GM03348 (cell line): ENCODE measurements around the gene CPNE2.
A peak's percentile ranks its signal among the peaks of the same experiment; 100 is the strongest.
"Not testable (repeated sequence)": the region's sequence is repeated elsewhere in the genome, so short reads cannot be mapped to it uniquely, and the experiment has no call there.

Experiments
- DNase-seq: peaks from one replicate; pipeline ENCODE4 v3.0.0; 2012; ENCODE audit warnings: low spot score

The CPNE2 gene

DNA sequence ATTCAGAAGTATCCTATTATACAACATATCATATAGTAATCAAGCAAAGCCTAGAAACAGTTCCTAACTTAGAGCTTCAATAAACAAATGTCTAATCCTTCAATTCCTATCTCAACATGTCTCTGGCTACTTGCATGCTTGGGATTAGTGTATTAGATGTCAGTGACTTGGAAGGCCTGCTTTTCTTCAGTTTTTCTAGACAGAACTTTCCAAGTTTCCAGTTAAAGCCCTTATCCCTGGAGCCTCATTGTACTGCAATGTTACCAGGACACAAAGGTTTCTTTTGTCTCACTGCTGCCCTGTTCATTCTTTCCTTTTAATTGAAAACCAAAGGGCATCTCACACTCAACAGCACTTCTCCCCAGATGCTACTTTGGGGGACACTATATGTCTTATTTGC, 76.9 kb downstream of the CPNE2 start:
- DNase-seq = no peak

DNA sequence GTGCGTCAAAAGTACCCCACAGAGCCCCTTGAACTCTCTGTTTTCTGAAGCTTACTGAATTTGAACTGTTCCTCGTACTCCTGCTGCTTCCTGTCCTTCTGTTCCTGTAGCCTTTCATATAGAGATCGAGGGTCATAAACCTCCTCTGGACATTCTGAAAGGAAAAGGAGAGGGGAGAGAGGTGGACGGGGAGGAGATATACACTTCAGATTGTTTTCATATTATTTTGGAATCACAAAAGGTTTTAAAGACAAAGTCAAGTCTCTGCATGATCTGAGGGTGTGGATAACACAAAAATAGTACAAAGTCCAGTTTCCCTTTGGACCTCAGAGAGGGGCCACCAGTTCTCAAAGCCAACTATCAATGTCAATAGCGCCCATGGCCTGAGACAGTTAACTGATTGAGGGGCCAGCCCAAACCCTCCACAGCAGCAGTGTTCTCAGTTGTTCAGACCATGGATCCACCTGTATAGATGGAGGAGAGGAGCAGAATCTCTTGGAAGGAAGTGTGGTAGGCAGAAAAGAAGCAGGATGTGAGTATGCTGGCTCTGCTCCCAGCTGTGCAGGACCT, 80.4 kb downstream of the CPNE2 start:
- no peak for DNase-seq

DNA sequence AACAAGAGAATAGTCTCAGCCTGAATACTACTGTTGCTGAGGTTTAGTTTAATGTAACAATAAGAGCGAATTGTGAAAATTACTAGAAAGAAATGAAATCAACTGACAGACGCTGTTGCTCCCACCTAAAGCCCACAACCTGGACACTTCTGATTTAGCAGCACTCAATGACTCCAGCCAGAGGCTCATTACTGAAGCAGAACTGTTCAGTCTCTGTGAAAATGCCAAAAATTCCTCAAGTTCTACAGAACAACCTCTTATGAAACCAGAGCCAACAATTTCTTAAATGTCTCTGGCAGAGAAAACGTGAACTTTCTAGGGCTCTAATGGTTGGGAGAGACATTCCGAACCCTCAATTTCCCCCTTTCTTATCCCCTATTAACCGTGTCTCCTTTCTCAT, 83.5 kb downstream of the CPNE2 start:
- DNase-seq = peak; percentile 26

DNA sequence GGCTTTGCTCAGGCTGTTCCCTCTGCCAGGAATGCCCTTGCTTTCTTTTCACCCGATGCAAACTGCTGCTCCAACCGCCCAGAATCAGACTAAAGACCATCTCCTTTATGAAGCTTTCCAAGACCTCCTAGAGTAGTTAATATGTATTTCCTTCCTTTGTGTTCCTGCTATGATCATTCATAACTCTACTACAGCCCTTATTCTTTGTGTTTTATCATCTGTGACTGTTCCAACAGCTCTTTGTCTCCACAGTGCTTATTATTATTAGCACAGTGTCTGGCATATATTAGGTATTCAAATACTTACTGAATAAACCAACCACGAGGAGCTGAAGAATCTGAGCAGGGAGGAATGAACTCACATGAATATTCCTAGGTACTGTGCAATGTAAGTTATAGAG, 85.8 kb downstream of the CPNE2 start:
- no peak for DNase-seq

DNA sequence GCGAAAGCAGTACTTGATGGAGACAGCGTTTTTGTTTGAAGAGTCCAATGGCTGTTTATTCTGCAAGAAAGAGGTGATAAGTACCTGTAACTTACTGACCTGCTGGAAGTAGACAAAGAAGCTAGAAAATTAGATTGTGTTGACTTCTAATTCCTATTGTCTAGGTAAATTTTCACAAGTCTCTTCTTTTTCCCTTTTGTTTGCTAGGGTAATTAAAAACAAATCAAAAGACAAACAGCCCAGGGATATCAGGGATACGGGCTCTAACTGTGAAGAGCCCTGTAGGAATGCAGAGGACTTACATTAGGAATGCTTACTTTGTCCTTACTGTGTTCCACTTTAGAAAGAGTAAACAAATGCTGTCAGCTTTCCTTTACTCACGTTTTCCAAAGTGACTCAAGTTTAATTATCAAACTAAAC, 86.4 kb downstream of the CPNE2 start:
- DNase-seq = no peak

DNA sequence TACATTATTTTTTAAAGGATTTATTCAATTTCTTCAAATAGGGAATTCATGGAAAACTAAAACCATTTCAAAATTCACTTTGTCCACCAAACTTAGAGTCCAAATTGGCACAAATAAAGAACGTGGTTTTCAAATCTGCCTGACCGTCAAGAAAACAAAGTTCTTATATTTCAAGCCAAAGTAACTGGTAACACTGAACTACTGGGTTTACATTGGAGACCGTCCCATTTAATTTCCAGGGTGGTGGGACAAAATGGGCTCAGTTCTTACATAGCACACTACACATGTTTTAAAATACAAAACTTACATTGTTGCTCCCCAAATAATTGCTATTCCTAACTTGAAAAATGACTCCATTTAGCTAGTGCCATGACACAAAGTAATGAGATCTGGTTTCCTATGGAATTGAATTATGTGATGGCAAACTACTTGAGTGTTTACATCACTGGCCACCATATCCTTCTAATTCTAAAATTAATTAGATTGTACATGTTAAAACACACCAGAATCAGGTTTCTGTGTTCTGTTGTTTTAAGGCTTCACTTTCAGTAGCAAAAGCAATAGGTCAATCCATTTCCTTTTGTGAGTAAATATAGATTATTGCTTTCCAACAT, 86.9 kb downstream of the CPNE2 start:
- no peak for DNase-seq

DNA sequence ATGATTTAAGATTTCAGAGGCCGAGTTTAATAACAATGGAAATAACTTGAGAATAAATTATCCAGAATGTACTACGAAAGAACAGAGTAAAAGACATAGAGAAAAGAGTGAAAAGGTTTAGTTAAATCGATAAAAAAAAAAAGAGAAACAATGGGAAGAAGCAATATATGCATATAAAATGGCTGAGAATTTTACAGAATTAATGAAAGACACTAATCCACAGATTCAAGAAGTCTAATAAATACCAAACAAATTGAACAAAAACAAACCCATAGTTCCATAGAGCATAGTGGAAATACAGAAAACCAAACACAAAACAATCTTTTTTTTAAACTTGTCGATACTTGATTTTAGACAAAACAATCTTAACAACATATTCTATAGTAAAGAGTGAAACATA, 91.7 kb downstream of the CPNE2 start:
- no peak for DNase-seq

DNA sequence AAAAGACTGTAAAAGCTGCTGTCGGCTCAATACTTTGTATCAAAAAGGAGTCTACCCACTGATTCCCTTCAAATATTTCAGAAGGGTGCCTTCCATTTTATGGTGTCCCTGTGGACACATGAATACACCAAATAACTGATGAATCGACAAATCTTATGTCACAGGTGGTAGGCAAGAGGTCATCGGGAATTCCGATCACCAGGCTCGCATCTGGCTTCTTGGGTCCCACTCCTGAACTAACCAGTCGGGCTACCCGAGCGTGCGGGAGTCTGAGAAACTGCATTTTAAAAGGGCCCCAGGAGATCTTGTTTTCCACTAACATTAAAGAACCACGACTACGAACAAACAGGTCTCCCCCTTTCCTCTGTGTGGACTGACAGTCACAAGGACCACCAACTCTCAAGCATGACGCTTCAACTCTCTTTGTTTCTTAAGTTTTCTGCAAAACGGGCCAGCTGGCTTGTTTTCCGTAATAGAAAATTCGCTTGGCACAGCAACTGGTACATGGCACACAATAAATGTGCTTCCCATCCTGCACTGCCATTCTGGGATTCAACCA, 92.6 kb downstream of the CPNE2 start:
- DNase-seq = no peak

DNA sequence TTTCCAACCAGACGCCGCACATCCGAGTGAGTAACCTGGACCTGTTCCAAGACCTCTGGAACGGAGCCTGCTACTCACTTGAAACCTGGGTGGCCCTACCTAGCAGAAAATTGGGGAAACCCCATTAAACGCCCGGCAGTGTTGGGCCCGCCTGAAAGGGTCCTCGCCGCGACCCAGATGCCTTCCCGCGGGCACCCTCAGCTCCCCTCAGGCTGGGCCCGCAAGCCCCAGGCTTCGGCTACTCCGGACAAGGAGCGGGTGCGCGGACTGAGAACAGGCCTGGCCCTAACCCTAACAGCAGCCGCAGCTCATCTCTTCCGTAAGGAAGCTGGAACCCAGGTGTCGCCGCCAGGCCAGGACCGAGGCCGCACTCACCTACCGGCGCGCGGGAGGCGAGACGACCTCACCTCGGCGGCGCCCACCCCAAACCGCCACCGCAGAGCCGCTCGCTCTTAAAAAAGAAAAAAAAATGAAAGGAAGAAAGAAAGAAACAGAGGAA, 93.1 kb downstream of the CPNE2 start:
- peak; percentile 53 for DNase-seq

DNA sequence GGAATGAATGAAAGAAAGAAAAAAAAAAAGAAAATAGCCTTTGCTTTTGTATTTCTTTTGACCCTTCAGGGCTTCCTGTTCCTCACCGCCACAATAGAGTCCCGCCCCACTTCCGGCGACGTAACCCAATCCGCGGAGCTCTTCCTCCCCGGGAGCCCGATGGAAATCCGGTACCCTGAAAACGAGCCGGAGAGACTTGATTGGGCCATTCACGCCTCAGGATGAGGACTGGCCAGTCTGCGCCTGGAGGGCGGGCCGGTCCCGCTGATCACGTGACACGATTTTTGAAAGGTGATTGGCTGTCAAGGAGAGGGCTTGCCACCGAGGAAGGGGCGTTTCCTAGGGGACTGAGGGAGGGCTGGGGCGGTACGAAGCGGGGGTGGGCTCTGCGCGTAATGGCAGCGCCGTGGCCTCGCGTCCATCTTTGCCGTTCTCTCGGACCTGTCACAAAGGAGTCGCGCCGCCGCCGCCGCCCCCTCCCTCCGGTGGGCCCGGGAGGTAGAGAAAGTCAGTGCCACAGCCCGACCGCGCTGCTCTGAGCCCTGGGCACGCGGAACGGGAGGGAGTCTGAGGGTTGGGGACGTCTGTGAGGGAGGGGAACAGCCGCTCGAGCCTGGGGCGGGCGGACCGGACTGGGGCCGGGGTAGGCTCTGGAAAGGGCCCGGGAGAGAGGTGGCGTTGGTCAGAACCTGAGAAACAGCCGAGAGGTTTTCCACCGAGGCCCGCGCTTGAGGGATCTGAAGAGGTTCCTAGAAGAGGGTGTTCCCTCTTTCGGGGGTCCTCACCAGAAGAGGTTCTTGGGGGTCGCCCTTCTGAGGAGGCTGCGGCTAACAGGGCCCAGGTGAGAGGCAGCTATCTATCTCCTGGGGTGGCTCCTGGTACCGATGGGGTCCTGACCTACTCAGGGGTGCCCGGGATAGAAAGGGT, 93.8 kb downstream of the CPNE2 start, which contains the start of the genes PSME3IP1 and RSPRY1:
PSME3IP1 (minus strand) TSS at position 95 of the 927 bp plus-strand sequence. CDS start 12,185 bp downstream, outside the sequence.
RSPRY1 (plus strand) TSS at position 385 of the 927 bp plus-strand sequence. CDS start 18,330 bp downstream, outside the sequence.
- peak; percentile 100 for DNase-seq

DNA sequence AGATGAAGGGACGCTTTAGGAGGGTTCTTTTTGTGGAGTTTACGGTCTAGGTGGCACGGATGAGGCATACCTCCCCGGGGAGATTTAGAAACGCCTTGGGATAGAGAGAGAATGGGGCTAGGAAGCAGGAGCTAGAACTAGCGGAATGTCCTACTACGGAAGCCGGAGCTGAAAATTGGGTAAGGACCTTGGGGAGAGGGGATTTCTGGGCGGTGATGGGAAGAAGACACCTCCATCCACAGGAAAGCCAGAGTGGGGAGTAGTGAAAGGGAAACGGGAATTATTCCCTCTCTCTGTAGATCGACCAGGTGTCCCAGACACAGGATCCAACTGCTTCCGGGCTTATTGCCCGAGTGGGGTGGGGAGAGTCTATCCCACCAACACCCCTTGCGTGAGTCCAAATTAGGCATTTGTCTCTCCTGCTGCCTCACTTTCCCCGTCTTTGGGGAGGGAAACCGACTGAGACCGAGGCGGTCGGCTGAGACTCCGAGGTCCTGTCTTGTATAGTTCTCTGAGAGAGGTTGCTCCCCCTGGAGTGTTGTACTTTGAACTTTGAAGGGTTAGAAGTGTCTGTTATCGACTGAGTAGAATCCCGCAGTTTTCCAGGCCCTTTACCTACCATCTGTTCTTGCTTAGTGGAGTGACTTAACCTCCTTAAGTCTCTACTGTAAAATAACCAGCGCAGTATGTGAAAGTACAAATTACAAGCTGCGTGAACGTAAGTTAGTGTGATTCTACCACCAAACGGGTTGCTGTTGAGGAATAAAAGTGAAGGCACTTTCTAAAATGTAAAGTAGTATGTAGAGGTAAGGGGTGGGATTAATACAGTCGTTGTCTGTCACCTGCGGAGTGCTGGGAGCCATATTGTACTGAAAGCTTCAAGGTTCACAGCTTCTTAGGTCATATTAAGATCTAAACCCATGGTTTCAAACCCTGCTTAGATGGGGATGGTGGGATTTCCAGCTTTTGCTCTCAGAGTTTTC, 94.8 kb downstream of the CPNE2 start:
- peak; percentile 30 for DNase-seq

DNA sequence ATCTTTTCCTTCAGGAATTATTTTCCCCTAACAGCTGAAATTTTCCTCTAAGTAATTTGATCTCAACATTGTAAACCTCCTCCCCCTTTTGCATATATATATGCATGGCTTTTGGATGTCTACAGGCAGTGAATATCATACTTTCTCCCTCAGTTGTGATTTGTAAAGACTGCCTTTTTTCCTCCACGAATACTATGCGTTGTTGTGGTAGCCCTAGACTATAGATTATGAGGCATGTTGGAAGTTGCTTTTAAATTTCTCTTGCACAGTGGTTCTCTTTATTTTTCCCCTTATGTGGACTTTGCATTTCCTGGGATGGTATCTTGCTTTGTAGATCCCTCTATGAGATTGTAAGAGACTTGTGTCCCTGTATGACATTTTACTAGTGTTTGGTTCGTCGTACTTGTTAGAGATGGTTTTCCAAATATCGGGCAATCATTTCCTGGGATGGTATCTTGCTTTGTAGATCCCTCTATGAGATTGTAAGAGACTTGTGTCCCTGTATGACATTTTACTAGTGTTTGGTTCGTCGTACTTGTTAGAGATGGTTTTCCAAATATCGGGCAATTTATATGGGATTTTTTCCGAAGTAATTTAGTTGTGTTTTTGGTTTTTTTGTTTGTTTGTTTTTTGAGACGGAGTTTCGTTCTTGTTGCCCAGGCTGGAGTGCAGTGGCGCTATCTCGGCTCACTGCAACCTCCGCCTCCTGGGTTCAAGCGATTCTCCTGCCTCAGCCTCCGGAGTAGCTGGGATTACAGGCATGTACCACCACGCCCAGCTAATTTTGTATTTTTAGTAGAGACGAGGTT, 95.7 kb downstream of the CPNE2 start:
- not testable (repeated sequence) for DNase-seq

DNA sequence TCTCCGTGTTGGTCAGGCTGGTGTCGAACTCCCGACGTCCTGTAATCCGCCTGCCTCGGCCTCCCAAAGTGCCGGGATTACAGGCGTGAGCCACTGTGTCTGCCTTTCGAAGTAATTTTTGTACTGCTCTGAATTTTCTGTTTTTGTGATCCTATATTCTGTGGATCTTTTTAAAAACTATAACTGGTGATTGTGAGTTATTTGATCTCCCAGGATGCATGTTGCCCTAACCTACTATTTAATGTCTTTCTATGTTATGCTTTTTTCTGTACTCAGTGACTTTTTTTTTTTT, 96.3 kb downstream of the CPNE2 start:
- no peak for DNase-seq

DNA sequence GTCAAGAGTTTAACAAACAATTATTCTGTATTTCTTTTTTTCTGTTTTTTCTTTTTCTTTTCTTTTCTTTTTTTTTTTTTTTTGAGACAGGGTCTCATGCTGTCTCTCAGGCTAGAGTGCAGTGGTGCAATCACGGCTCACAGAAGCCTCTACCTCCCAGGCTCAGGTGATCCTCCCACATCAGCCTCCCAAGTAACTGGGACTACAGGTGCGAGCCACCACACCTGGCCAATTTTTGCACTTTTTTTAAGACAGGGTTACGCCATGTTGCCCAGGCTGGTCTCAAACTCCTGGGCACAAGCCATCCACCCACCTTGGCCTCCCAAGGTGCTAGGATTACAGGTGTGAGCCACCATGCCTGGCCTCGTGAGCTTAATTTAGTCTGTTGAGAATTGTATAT, 97.1 kb downstream of the CPNE2 start:
- not testable (repeated sequence) for DNase-seq

DNA sequence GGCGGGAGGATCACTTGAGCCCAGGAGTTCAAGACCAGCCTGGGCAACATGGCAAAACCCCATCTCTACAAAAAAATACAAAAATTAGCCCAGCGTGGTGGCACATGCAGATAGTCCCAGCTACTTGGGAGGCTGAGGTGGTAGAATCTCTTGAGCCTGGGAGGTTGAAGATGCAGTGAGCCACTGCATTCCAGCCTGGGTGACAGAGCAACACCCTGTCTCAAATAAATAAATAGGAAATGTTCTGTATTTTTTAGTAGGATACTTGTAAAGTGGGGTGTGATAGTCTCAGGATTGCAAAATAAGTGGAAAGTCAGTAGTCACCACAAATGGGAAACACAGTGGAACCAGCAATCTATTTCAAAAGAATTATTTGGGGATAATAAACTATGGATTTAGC, 97.8 kb downstream of the CPNE2 start:
- no peak for DNase-seq

DNA sequence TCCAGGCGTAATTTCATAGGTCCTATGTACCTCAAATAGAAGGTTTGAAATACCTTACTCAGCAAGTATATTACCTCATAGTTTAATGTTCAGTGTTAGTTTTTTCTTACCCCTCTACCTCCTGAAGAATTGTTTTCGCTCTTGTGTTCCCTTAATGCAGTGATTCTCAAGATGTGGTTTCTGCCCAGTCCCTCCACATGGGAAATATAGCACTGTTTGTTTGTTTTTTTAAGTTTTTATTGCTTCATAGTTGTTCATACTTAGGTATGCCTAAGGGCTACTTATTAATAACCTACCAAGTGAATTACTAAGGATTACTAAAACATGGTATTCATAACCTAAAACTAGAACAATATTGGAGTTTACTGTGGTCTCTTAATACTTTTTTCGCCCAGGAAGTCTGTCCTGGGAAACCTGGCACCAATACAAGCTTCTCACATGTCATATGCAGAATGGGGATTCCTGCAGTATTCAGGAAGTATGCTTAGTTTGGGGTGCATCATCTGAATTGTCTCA, 98.7 kb downstream of the CPNE2 start:
- no peak for DNase-seq

DNA sequence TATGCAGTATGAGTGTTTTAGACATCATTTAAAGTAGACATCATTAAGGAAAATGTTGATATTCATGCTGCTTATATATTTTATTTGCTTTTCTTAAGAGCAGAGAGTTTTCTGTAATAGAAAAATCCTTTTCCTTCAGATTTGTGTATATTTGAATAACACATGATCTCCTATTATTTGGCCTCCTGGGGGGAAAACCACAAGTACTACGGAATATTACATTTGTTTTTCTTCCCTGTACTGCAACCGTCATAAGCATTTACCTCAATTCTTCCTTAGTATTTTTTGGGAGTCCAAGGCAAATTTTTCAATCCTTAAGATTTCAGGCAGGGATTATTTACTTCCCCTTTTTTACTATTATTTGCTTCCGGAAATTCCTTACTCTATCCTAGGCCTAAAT, 99.8 kb downstream of the CPNE2 start:
- no peak for DNase-seq

DNA sequence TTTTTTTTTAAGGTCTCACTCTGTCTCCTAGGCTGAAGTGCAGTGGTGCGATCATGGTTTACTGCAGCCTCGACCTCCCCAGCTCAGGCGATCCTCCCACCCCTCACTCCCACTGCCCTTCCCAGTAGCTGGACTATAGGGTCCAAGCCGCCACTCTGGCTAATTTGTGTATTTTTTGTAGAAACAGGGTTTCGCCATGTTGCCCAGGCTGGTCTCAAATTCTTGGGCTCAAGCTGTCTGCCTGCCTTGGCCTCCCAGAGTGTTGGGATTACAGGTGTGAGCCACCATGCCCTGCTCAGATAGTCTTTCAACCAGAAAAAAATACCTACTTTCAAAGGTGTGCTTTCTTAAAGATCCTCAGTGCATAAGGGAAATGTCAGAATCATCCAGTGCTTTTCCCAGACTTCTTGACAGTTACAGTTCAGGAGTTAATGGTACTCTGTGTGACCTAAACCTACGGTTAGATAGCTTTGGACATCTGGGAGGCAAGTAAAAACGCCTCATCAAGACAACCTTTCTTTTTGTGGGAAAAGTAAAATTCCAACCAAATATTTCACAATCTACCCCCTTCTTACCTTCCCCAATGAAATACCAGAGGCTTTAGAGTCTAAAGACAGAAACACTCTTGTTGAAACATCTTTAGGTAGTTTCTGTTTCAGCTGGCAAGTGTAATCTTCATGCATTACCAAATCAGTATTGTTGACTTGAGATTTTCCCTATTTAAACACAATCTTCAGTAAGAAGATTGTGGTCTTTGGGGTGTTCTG, 100.5 kb downstream of the CPNE2 start:
- DNase-seq = no peak

DNA sequence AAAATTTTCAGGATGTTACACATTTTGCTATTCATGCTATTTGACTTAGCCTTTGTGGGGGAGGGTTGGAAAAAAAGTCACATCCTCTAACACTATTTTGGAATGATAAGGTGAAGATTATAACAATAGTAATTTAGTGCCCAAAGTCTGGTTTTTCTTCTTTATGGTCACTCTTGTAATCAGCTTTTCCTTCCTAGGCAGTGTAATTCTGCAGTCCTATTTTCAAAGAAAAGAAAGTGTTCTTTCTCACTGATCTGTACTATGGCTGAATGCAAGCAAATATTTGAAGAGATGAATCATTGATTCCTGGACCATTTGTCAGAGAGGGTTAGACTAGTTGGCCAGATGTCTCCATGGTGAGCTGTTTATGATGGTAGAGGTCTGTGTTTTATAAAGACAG, 102.1 kb downstream of the CPNE2 start:
- peak; percentile 85 for DNase-seq

DNA sequence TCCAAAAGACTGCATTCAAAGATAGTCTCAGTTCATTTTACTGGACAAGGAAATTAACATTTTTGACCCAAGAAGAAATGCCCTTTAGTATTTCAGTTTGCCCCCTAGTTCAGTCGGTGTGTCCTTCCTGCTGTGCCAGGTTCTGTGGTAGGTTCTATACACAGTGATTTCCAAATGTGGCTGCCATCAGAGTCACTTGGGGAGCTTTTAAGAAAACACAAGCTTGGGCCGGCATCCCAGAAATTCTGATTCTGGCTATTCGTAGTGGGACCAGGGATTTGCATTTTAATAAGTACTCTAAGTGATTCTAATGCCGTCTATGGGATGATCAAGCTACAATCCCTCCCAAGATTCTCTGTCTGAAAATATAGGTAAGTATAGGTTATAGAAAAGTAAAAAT, 103.9 kb downstream of the CPNE2 start:
- no peak for DNase-seq
